DND-41 (cell line): ENCODE results near the gene NPPA.

ENCODE experiments used
- ATAC-seq: fragments of 200-7000 bp; cut with Tn5 transposase; 3 replicates; pipeline ENCODE4 v1.9.1; 2021; ENCODE audit warnings: low read depth; ENCODE audit not compliant: insufficient read depth
- DNase-seq: peaks from one replicate; pipeline ENCODE4 v3.0.0-alpha.2; 2020
- H2AFZ ChIP-seq: 2 replicates; pipeline ENCODE4 v1.6.0; 2012; ENCODE audit warnings: low read depth, low read length
- H3K27ac ChIP-seq: 2 replicates; pipeline ENCODE4 v1.5.1; 2012; ENCODE audit warnings: low read length, inconsistent platforms
- H3K27me3 ChIP-seq: fragments of 200-600 bp; sonication (generic); 2 replicates; pipeline ENCODE4 v1.6.0; 2012; ENCODE audit warnings: low read length, mild to moderate bottlenecking, inconsistent platforms; ENCODE audit not compliant: insufficient read depth, poor library complexity
- H3K36me3 ChIP-seq: 2 replicates; pipeline ENCODE4 v1.5.1; 2012; ENCODE audit warnings: low read length, inconsistent platforms; ENCODE audit not compliant: insufficient read depth
- H3K4me1 ChIP-seq: 2 replicates; pipeline ENCODE4 v1.5.1; 2012; ENCODE audit warnings: mild to moderate bottlenecking, low read length; ENCODE audit not compliant: insufficient read depth
- H3K4me2 ChIP-seq: 2 replicates; pipeline ENCODE4 v1.6.0; 2012; ENCODE audit warnings: mild to moderate bottlenecking, moderate library complexity, low read length, inconsistent platforms; ENCODE audit not compliant: insufficient read depth
- H3K4me3 ChIP-seq, 2 experiments: fragments of 200-600 bp in 1 of 2; shearing (Covaris generic) in 1 of 2; 2 replicates each; pipeline ENCODE4 v1.5.1; 2012 to 2016; ENCODE audit warnings: inconsistent platforms in 2 of 2, low read length in 2 of 2, mild to moderate bottlenecking in 2 of 2, low read depth in 1 of 2, moderate library complexity in 1 of 2
- H3K79me2 ChIP-seq: 2 replicates; pipeline ENCODE4 v1.6.0; 2012; ENCODE audit warnings: low read length, inconsistent platforms; ENCODE audit not compliant: insufficient read depth
- H3K9ac ChIP-seq: 2 replicates; pipeline ENCODE4 v1.6.0; 2012; ENCODE audit warnings: low read depth, mild to moderate bottlenecking, inconsistent platforms, low read length, moderate library complexity
- H3K9me3 ChIP-seq: 2 replicates; pipeline ENCODE4 v1.5.1; 2012; ENCODE audit warnings: low read length, moderate library complexity, mild to moderate bottlenecking, inconsistent platforms; ENCODE audit not compliant: insufficient read depth, severe bottlenecking
- H4K20me1 ChIP-seq: 2 replicates; pipeline ENCODE4 v1.6.0; 2012; ENCODE audit warnings: low read length; ENCODE audit not compliant: insufficient read depth
- CTCF ChIP-seq: IDR thresholded peaks from 2 replicates; pipeline ENCODE4 v1.5.1; 2012; ENCODE audit warnings: borderline replicate concordance, low read length, moderate library complexity, mild to moderate bottlenecking; ENCODE audit not compliant: poor library complexity, severe bottlenecking; ENCODE audit errors: extremely low read depth
- EZH2 ChIP-seq: IDR thresholded peaks from 3 replicates; pipeline ENCODE4 v1.6.1; 2012; ENCODE audit warnings: borderline replicate concordance, low read depth, mild to moderate bottlenecking, moderate library complexity, low read length, inconsistent platforms; ENCODE audit not compliant: severe bottlenecking

The NPPA gene

GRCh38 chr1:11800391-11800755, 47.2 kb downstream of the NPPA start:
- Histone ChIP-seq H3K9me3 (no peaks in the 10 kb centered on the region), H3K9ac (no peak overlapping the region), H3K27ac (no peak overlapping the region), H3K4me2 (no peak overlapping the region), H3K27me3 (no peaks in the 10 kb centered on the region), H4K20me1 (no peaks in the 10 kb centered on the region), H3K4me3 (no peak overlapping the region), H3K4me1 (peaks cover 21% of the 10 kb centered on the region), H3K36me3 (peaks cover 30% of the 10 kb centered on the region), H2AFZ (no peak overlapping the region), H3K79me2 (peaks cover 5% of the 10 kb centered on the region)
- DNase-seq (no peak), ATAC-seq (no peak)
- TF ChIP-seq CTCF (no peak), EZH2 (no peak)

GRCh38 chr1:11799896-11800295, 47.7 kb downstream of the NPPA start:
- H3K79me2 ChIP-seq: no peaks in the 10 kb centered on the region

GRCh38 chr1:11799099-11799498, 48.5 kb downstream of the NPPA start:
- peaks cover 37% of the 10 kb centered on the region for H3K36me3 ChIP-seq
- DNase-seq (no peak), ATAC-seq (no peak)
- H3K9ac ChIP-seq: no peak overlapping the region
- TF ChIP-seq CTCF: no peak
- no peak for TF ChIP-seq EZH2
- no peaks in the 10 kb centered on the region for H3K79me2 ChIP-seq
- no peak overlapping the region for H3K4me2 ChIP-seq
- H3K27ac ChIP-seq: no peak overlapping the region
- H3K27me3 ChIP-seq: no peaks in the 10 kb centered on the region
- H3K4me1 ChIP-seq: peaks cover 9% of the 10 kb centered on the region
- H3K9me3 ChIP-seq: no peaks in the 10 kb centered on the region
- H2AFZ ChIP-seq: no peak overlapping the region
- H3K4me3 ChIP-seq: no peak overlapping the region
- H4K20me1 ChIP-seq: no peaks in the 10 kb centered on the region

More at GRCh38 chr1:11799896-11800295, 47.7 kb downstream of the NPPA start:
- ATAC-seq: no peak
- H4K20me1 ChIP-seq: no peaks in the 10 kb centered on the region
- H3K4me3 ChIP-seq: no peak overlapping the region
- peaks cover 16% of the 10 kb centered on the region for H3K4me1 ChIP-seq
- H3K9ac ChIP-seq: no peak overlapping the region
- H3K27me3 ChIP-seq: no peaks in the 10 kb centered on the region
- H3K27ac ChIP-seq: no peak overlapping the region
- no peak for TF ChIP-seq CTCF
- no peak for TF ChIP-seq EZH2
- H3K4me2 ChIP-seq: no peak overlapping the region
- DNase-seq: no peak
- H2AFZ ChIP-seq: no peak overlapping the region
- peaks cover 35% of the 10 kb centered on the region for H3K36me3 ChIP-seq
- H3K9me3 ChIP-seq: no peaks in the 10 kb centered on the region

GRCh38 chr1:11797525-11798216, 49.9 kb downstream of the NPPA start:
- Histone ChIP-seq H3K9ac (no peak overlapping the region), H3K79me2 (no peaks in the 10 kb centered on the region), H3K9me3 (no peaks in the 10 kb centered on the region), H3K4me2 (no peak overlapping the region), H2AFZ (no peak overlapping the region), H3K4me3 (no peak overlapping the region), H3K27ac (no peak overlapping the region), H3K36me3 (peaks cover 38% of the 10 kb centered on the region), H4K20me1 (no peaks in the 10 kb centered on the region), H3K27me3 (no peaks in the 10 kb centered on the region), H3K4me1 (peaks cover 1% of the 10 kb centered on the region; the same call in 1 of the 2 replicates)
- TF ChIP-seq CTCF: no peak
- no peak for TF ChIP-seq EZH2
- no peak for ATAC-seq
- no peak for DNase-seq
